Activated CD4-positive, alpha-beta T cell treated with anti-CD3 and anti-CD28 coated beads, Interleukin-2, amount 50 U/mL, for 24 hours (primary cell): ENCODE measurements around the gene CCDC116.

Experiments used
- DNase-seq, 2 donors: peaks; one replicate each; pipeline ENCODE4 v3.0.0-alpha.2; 2020; ENCODE audit warnings: low read depth in 1 of 2, low spot score in 1 of 2

The CCDC116 gene

GRCh38 chr22:21679383-21679782 is 46.8 kb downstream of the CCDC116 start:
- DNase-seq: no peak

GRCh38 chr22:21680830-21681565 is 48.4 kb downstream of the CCDC116 start:
- no peak for DNase-seq

- no peak for DNase-seq
Measured at GRCh38 chr22:21681566-21682370, 49.2 kb downstream of the CCDC116 start.

- DNase-seq: no peak
Measured at GRCh38 chr22:21682385-21683175, 50.0 kb downstream of the CCDC116 start.

GRCh38 chr22:21683401-21683811 is 50.8 kb downstream of the CCDC116 start:
- DNase-seq: no peak

GRCh38 chr22:21684492-21685163 is 52.1 kb downstream of the CCDC116 start:
- no peak for DNase-seq

- DNase-seq: no peak
Measured at GRCh38 chr22:21685164-21685513, 52.6 kb downstream of the CCDC116 start.

GRCh38 chr22:21686193-21686608 is 53.6 kb downstream of the CCDC116 start:
- no peak for DNase-seq
